Measurements from ENCODE around the gene IFI44. TPM values are rescaled to one million over a fixed set of nuclear protein-coding genes. Genes with fewer than 3 reads are reported as not detected.
A peak's percentile ranks its signal among the peaks of the same experiment; 100 is the strongest.

IFI44 gene
- total RNA-seq, 1 donor from 2014 or later: 38.9 TPM

DNA sequence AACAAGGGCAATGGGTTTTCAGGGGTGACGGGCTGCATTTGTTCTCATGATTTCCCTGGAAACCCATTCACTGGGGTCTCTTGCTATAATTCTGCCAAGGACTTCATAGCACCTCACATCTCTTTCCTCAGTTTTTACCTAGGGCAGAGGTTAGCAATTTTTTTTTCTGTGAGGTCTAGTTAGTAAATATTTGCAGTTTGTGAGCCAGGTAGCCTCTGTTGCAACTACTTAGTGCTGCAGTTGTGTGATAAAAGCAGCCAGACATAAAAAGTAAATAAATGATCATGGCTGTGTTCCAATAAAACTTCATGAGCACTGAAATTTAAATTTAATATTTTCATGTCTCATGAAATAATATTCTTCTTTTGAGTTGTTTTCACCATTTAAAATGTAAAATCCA is 37.7 kb downstream of the IFI44 start:
- no peak for ATAC-seq
- DNase-seq (ENCODE audit: low spot score): no peak
- intact Hi-C loops (cut with DNase I): no loop called here

DNA sequence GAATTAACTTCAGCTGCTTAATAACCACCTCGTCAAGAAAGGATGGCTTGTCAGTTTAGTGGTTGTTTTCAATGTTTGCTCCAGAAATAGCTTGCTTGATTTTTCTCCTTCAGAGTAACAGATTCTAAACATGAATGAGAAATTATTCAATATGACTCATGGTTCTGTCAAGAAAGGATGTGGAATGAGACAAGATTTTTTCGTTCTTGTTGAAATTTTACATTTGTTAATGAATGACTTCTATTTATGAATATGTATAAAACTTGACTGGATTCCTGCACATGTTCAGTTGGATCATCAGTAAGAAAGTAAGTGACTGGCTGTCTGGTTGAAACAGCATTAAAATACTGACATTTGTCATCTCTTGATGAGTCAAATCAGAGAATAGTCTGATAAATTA is 38.3 kb downstream of the IFI44 start:
- DNase-seq (ENCODE audit: low spot score): no peak

DNA sequence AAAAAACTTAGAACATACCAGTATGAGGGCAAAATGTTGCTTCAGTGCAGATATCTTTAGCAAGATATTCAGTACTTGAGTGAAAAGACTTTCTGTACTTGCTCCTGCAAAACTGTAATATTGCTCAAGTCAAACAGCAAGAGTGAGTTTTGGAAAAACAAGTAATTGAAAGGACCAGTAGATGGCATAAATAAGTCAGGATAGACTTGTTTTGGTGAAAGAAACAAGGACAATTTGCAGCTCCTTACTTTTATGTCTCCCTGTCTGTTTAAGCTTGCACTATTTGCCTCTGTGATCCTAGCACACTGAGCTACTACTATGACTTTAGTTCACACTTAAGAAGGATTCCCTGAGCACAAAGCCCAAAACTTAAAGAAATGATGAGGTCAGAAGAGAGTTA is 39.1 kb downstream of the IFI44 start:
- peak; percentile 61 for ATAC-seq
- intact Hi-C loops (cut with DNase I): no loop called here
- DNase-seq (ENCODE audit: low spot score): no peak

More for the DNA sequence above, 38.3 kb downstream of the IFI44 start:
- ATAC-seq: no peak
- intact Hi-C loops (cut with DNase I): no loop called here

DNA sequence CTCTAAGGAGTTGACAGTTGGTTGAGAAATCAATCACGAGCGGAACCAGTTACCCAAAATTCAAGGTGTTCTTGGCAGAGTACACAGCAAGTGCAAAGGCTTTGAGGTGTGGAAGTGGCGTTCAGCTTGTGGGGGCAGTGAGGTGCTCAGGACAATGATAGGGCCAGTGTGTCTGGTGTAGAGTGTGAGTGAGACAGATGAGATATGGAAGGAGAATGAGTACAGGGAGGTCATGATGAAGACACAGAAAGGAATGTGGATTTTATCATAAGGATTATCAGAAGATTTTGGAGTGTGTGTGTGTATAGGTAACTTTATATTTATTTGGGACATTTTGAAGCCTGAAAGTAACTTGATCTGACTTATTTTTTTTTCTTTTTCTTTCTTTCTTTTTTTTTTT is 40.9 kb downstream of the IFI44 start:
- intact Hi-C loops (cut with DNase I): no loop called here
- ATAC-seq (no peak), DNase-seq (ENCODE audit: low spot score) (no peak)

DNA sequence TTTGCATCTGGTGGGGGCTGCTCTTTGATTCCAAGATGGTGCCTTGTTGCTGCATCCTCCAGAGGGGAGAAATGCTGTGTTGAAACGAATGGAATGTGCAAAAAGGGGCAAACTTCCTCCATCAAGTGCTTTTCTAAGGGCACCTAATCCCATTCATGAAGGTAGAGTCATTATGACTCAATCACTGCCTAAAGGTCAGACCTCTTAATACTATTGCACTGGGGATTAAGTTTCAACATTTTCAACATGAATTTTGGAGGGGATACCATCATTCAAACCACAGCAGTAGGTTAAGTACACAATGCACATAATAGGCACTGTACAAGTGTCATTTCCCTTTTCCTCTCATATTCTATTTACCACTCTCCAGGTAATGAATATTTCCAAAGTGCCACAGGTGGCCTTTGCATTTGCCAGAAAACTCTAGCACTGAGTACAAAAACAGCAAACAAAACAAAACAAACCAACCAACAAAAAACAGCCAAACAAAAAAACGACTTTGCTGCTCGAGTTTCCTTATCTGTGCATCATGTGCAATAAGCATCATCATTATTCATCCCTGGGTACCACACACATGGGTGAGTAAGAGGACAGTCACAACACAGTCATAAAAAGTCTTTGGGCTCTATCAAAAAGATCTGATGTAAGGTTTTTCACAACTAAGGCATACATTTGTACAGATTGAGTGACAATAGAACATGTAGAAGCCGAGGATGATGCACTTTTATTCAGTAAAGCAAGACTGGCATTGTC is 42.5 kb downstream of the IFI44 start:
- ATAC-seq: no peak
- intact Hi-C loops (cut with DNase I): no loop called here
- DNase-seq (ENCODE audit: low spot score): no peak

DNA sequence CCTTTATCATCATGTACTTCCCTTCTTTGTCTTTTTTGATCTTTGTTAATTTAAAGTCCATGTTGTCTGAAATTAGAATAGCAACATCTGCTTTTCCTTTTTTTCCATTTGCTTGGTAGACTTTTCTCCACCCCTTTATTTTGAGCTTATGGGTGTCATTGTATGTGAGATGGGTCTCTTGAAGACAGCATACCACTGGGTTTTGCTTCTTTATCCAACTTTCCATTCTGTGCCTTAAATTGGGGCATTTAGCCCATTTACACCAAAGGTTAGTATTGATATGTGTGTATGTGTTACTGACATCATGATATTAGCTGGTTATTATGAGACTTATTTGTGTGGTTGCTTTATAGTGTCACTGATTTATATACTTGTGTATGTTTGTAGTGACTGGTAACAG is 50.2 kb downstream of the IFI44 start:
- no peak for ATAC-seq
- no peak for DNase-seq (ENCODE audit: low spot score)
- intact Hi-C loops (cut with DNase I): no loop called here

DNA sequence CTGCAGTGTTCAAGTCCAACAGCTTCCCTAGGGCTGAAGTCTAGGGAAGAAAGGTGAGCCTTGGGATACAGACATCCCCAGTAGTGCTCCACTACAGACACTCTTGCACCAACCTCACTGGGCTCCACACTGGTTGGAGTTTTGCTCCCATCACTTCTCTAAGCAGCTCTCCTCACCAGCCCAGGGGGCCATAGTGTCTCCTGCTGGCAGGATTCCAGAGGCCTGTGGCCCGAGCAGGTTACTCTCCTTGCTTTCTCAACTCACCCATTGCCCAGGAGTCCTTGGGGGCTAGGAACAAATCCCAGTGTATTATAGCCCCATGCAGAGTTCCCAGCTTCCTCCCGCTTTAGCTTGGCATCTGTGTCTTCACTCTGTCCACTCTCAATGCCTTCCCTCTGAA is 52.8 kb downstream of the IFI44 start:
- DNase-seq (ENCODE audit: low spot score) (no peak), ATAC-seq (no peak)
- intact Hi-C loops (cut with DNase I): no loop called here

DNA sequence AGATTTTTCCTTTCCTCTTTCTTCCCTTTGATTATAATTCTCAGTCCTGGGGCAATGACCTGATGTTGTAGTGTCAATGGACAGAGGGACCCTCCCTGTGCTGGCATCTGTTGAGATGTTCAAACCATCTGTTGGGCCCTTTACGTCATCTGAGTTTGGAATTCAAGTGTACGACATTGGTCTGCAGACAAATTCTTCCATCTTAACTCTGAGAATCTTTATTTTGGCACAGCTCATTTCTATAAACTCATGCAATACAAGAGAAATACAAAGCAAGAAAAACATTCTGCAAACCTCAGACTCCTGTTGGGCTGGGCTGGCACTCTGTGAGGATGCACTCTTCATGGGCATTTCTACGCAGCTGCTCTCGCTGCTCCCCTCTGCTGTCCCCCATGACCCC is 54.2 kb downstream of the IFI44 start:
- intact Hi-C loops (cut with DNase I): no loop called here
- ATAC-seq: no peak

DNA sequence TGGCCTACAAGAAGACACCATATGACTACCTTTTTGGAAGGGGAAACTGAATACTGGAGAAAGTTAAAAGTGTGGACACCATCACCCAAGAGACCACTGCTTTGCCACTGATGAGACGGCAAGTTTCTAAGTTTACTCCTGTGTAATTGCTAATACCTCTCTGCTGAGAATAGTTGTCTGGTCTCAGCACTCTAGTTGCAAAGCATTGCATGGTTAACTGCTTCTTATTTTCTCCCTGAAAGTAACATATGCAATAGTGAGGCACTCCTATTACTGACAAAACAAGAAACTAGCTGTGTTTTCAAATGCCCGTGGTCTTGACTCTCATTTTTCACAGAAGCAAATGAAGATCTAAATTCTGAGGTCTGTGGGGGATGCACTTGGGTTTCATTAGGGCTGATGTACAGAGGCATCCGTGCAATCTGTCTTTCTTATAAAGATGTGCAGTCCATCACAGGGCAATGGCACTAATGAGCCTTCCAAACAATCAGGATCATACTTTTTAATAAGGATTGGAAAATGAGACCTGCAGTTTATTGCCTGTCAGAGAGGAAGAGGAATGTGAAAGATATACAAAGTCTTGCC is 62.9 kb downstream of the IFI44 start:
- intact Hi-C loops (cut with DNase I): no loop called here
- no peak for DNase-seq (ENCODE audit: low spot score)
- no peak for ATAC-seq

More for the DNA sequence above, 54.2 kb downstream of the IFI44 start:
- DNase-seq (ENCODE audit: low spot score): no peak

DNA sequence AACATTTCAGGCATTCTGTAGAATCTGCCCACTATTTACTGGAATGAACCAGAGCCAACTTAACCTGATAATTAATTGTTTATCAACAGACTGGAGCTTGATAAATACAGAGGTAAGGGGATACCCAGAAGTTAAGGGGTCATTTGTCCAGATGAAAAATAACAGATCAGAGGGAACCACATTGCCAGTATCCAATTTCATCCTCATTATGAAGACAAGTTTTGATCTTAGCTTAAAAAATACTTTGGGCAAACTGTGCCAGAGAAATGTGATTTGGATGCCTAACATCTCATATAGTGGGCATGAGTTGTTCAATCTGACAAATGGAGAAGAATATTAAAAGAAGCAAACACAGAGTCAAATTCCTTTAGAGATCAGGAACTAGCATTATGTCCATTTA is 63.7 kb downstream of the IFI44 start:
- intact Hi-C loops (cut with DNase I): no loop called here
- ATAC-seq (no peak), DNase-seq (ENCODE audit: low spot score) (no peak)

Other genes with a start within 250 kb of the IFI44 start
- gene PTGFR, start 158.9 kb upstream of the IFI44 start, total RNA-seq: 57.2 TPM
- 20.2 TPM for gene IFI44L, start 29.4 kb upstream of the IFI44 start, total RNA-seq